HEK293 (cell line): Measurements from ENCODE around the gene PIGQ.

Experiments used
- CTCF ChIA-PET: fragments of 350-600 bp; formaldehyde crosslinking; extraction: SDS; loops from one replicate; lab custom pipeline; 2021; ENCODE audit warnings: antibody characterized with exemption; lab: Yijun Ruan, JAX
- POLR2A ChIA-PET: fragments of 300-600 bp; formaldehyde crosslinking; extraction: SDS; loops from one replicate; lab custom pipeline; 2020; ENCODE audit warnings: antibody characterized with exemption, inconsistent platforms; lab: Yijun Ruan, JAX
- H3K27ac ChIP-seq: fragments of 200-500 bp; sonication (Bioruptor generic); 2 replicates; pipeline ENCODE4 v1.5.1; 2014; ENCODE audit warnings: low read depth, low read length, control low read depth, inconsistent platforms; ENCODE audit errors: extremely low read depth
- H3K36me3 ChIP-seq, 2 experiments: fragments of 200-500 bp in 1 of 2; sonication (Bioruptor generic) in 1 of 2; 1 replicate in 1 of 2; 2 replicates in 1 of 2; pipeline ENCODE4 v1.5.1; 2014 to 2017; ENCODE audit warnings: inconsistent platforms in 2 of 2, low read length in 2 of 2; ENCODE audit not compliant: control insufficient read depth in 2 of 2, insufficient read depth in 1 of 2
- H3K4me1 ChIP-seq: fragments of 200-500 bp; sonication (Bioruptor generic); 2 replicates; pipeline ENCODE4 v1.5.1; 2014; ENCODE audit warnings: mild to moderate bottlenecking, low read length, inconsistent platforms; ENCODE audit not compliant: control insufficient read depth, insufficient read depth
- H3K4me3 ChIP-seq: 2 replicates; pipeline ENCODE4 v1.5.1; 2011; ENCODE audit warnings: low read depth, mild to moderate bottlenecking, control low read depth, low read length, moderate library complexity
- H3K9me3 ChIP-seq: fragments of 200-500 bp; sonication (Bioruptor generic); 2 replicates; pipeline ENCODE4 v1.5.1; 2014; ENCODE audit warnings: low read depth, low read length, inconsistent platforms; ENCODE audit not compliant: control insufficient read depth, insufficient read depth
- BCL11A ChIP-seq: fragments of 450-650 bp; formaldehyde crosslinking; IDR thresholded peaks from 2 replicates; pipeline ENCODE4 v1.5.1; 2016; ENCODE audit warnings: low read depth, missing biosample characterization, missing genetic modification characterization
- CTCF ChIP-seq: fragments of 450-650 bp; formaldehyde crosslinking; IDR thresholded peaks from 2 replicates; pipeline ENCODE4 v1.5.1; 2016; ENCODE audit warnings: missing biosample characterization, missing genetic modification characterization
- EGR2 ChIP-seq: fragments of 450-650 bp; formaldehyde crosslinking; IDR thresholded peaks from 2 replicates; pipeline ENCODE4 v1.5.1; 2016; ENCODE audit warnings: low read depth, missing biosample characterization, missing genetic modification characterization
- GLIS2 ChIP-seq: fragments of 450-650 bp; formaldehyde crosslinking; IDR thresholded peaks from 2 replicates; pipeline ENCODE4 v1.5.1; 2016; ENCODE audit warnings: missing biosample characterization, missing genetic modification characterization
- HIC1 ChIP-seq: fragments of 450-650 bp; formaldehyde crosslinking; IDR thresholded peaks from 2 replicates; pipeline ENCODE4 v1.5.1; 2016; ENCODE audit warnings: missing biosample characterization, missing genetic modification characterization
- KLF1 ChIP-seq: fragments of 450-650 bp; formaldehyde crosslinking; IDR thresholded peaks from 2 replicates; pipeline ENCODE4 v1.5.1; 2016; ENCODE audit warnings: missing biosample characterization, missing genetic modification characterization
- MYNN ChIP-seq: fragments of 450-650 bp; formaldehyde crosslinking; IDR thresholded peaks from 2 replicates; pipeline ENCODE4 v1.5.1; 2016; ENCODE audit warnings: missing biosample characterization, missing genetic modification characterization, borderline replicate concordance
- MZF1 ChIP-seq: fragments of 450-650 bp; formaldehyde crosslinking; IDR thresholded peaks from 2 replicates; pipeline ENCODE4 v1.5.1; 2017; ENCODE audit warnings: missing biosample characterization, missing genetic modification characterization, borderline replicate concordance
- PRDM4 ChIP-seq: fragments of 450-650 bp; formaldehyde crosslinking; IDR thresholded peaks from 2 replicates; pipeline ENCODE4 v1.5.1; 2017; ENCODE audit warnings: missing biosample characterization, missing genetic modification characterization
- SCRT2 ChIP-seq: fragments of 450-650 bp; formaldehyde crosslinking; IDR thresholded peaks from 2 replicates; pipeline ENCODE4 v1.5.1; 2016; ENCODE audit warnings: missing biosample characterization, missing genetic modification characterization
- YY2 ChIP-seq: fragments of 450-650 bp; formaldehyde crosslinking; IDR thresholded peaks from 2 replicates; pipeline ENCODE4 v1.5.1; 2016; ENCODE audit warnings: missing biosample characterization, missing genetic modification characterization
- ZBTB6 ChIP-seq: fragments of 450-650 bp; formaldehyde crosslinking; IDR thresholded peaks from 2 replicates; pipeline ENCODE4 v1.5.1; 2017; ENCODE audit warnings: missing biosample characterization, missing genetic modification characterization
- ZBTB8A ChIP-seq: fragments of 450-650 bp; formaldehyde crosslinking; IDR thresholded peaks from 2 replicates; pipeline ENCODE4 v1.5.1; 2016; ENCODE audit warnings: missing biosample characterization, missing genetic modification characterization
- ZFHX2 ChIP-seq: fragments of 450-650 bp; formaldehyde crosslinking; conservative IDR thresholded peaks from 2 replicates; pipeline ENCODE4 v1.5.1; 2016; ENCODE audit warnings: missing biosample characterization, missing genetic modification characterization
- ZNF138 ChIP-seq: fragments of 450-650 bp; formaldehyde crosslinking; IDR thresholded peaks from 2 replicates; pipeline ENCODE4 v1.5.1; 2016; ENCODE audit warnings: missing biosample characterization, missing genetic modification characterization, borderline replicate concordance
- ZNF174 ChIP-seq: fragments of 450-650 bp; formaldehyde crosslinking; IDR thresholded peaks from 2 replicates; pipeline ENCODE4 v1.5.0; 2017; ENCODE audit warnings: missing biosample characterization, mild to moderate bottlenecking, missing genetic modification characterization
- ZNF2 ChIP-seq: fragments of 450-650 bp; formaldehyde crosslinking; IDR thresholded peaks from 2 replicates; pipeline ENCODE4 v1.5.1; 2016; ENCODE audit warnings: missing biosample characterization, missing genetic modification characterization
- ZNF292 ChIP-seq: fragments of 450-650 bp; formaldehyde crosslinking; IDR thresholded peaks from 2 replicates; pipeline ENCODE4 v1.5.1; 2016; ENCODE audit warnings: low read depth, missing biosample characterization, missing genetic modification characterization, borderline replicate concordance
- ZNF350 ChIP-seq: fragments of 450-650 bp; formaldehyde crosslinking; IDR thresholded peaks from 2 replicates; pipeline ENCODE4 v1.5.0; 2017; ENCODE audit warnings: missing biosample characterization, mild to moderate bottlenecking, missing genetic modification characterization
- ZNF514 ChIP-seq: fragments of 450-650 bp; formaldehyde crosslinking; IDR thresholded peaks from 2 replicates; pipeline ENCODE4 v1.5.1; 2016; ENCODE audit warnings: missing biosample characterization, missing genetic modification characterization
- ZNF548 ChIP-seq: fragments of 450-650 bp; formaldehyde crosslinking; IDR thresholded peaks from 2 replicates; pipeline ENCODE4 v1.5.1; 2016; ENCODE audit warnings: missing biosample characterization, missing genetic modification characterization
- ZNF596 ChIP-seq: fragments of 450-650 bp; IDR thresholded peaks from 2 replicates; pipeline ENCODE4 v1.5.0; 2018; ENCODE audit warnings: missing biosample characterization, mild to moderate bottlenecking, missing genetic modification characterization, moderate library complexity
- ZNF600 ChIP-seq: fragments of 450-650 bp; formaldehyde crosslinking; IDR thresholded peaks from 2 replicates; pipeline ENCODE4 v1.5.1; 2016; ENCODE audit warnings: missing biosample characterization, missing genetic modification characterization
- ZNF621 ChIP-seq: fragments of 450-650 bp; formaldehyde crosslinking; IDR thresholded peaks from 2 replicates; pipeline ENCODE4 v1.5.1; 2017; ENCODE audit warnings: missing biosample characterization, missing genetic modification characterization
- ZNF692 ChIP-seq: fragments of 450-650 bp; formaldehyde crosslinking; IDR thresholded peaks from 2 replicates; pipeline ENCODE4 v1.5.1; 2016; ENCODE audit warnings: missing biosample characterization, missing genetic modification characterization
- ZNF707 ChIP-seq: fragments of 450-650 bp; formaldehyde crosslinking; IDR thresholded peaks from 2 replicates; pipeline ENCODE4 v1.5.1; 2016; ENCODE audit warnings: missing biosample characterization, missing genetic modification characterization
- ZSCAN23 ChIP-seq: fragments of 450-650 bp; formaldehyde crosslinking; IDR thresholded peaks from 2 replicates; pipeline ENCODE4 v1.5.1; 2016; ENCODE audit warnings: missing biosample characterization, missing genetic modification characterization
- ZXDB ChIP-seq: fragments of 450-650 bp; formaldehyde crosslinking; IDR thresholded peaks from 2 replicates; pipeline ENCODE4 v1.5.1; 2016; ENCODE audit warnings: missing biosample characterization, missing genetic modification characterization

Gene PIGQ

GRCh38 chr16:629833-630248 lies 60.1 kb downstream of the PIGQ start:
- CTCF ChIA-PET: no interaction called here
- H3K9me3 ChIP-seq: no peaks in the 10 kb centered on the region
- TF ChIP-seq ZNF514 (tag by site-specific recombination) (no peak), ZNF707 (tag by site-specific recombination) (no peak), GLIS2 (0 out of 2 replicates have a peak, but pooled peaks have one; percentile 27), SCRT2 (no peak), ZNF350 (tag by site-specific recombination) (no peak), ZBTB8A (tag by site-specific recombination) (0 out of 2 replicates have a peak, but pooled peaks have one; percentile 31), CTCF (tag by site-specific recombination) (no peak), HIC1 (tag by site-specific recombination) (no peak; the same call in 1 of the 2 replicates), ZNF692 (no peak), ZNF174 (no peak), KLF1 (tag by site-specific recombination) (0 out of 2 replicates have a peak, but pooled peaks have one; percentile 11), MZF1 (no peak), ZNF138 (no peak), PRDM4 (tag by site-specific recombination) (no peak), MYNN (no peak), BCL11A (tag by site-specific recombination) (0 out of 2 replicates have a peak, but pooled peaks have one; percentile 8)
- POLR2A ChIA-PET: interaction anchor here (0.6 kb wide), 1 partner anchor 109 kb away, joined by 4 read pairs; no protein-coding TSS in a partner anchor
- no peak overlapping the region for H3K4me3 ChIP-seq
- H3K36me3 ChIP-seq: peaks cover 0 to 20% of the 10 kb centered on the region in 2 experiments; a peak in 1 of 3 replicates
- H3K27ac ChIP-seq: peak overlapping the region; percentile 24; the same call in 1 of the 2 replicates
- peaks cover 2% of the 10 kb centered on the region; the same call in 1 of the 2 replicates for H3K4me1 ChIP-seq

- H3K36me3 ChIP-seq: peaks cover 0 to 20% of the 10 kb centered on the region in 2 experiments; a peak in 1 of 3 replicates
- ChIA-PET CTCF (no interaction called here), POLR2A (interaction anchor here (0.6 kb wide), 1 partner anchor 108 kb away, joined by 4 read pairs; no protein-coding TSS in a partner anchor)
- peaks cover 2% of the 10 kb centered on the region; the same call in 1 of the 2 replicates for H3K4me1 ChIP-seq
- no peaks in the 10 kb centered on the region for H3K9me3 ChIP-seq
- H3K4me3 ChIP-seq: no peak overlapping the region
- peak overlapping the region; percentile 24; the same call in 1 of the 2 replicates for H3K27ac ChIP-seq
- peak; percentile 34; the same call in 1 of the 2 replicates for TF ChIP-seq ZBTB6
- no peak for TF ChIP-seq ZSCAN23
- TF ChIP-seq ZNF621: no peak
- TF ChIP-seq EGR2 (tag by site-specific recombination): peak; percentile 79
- TF ChIP-seq ZXDB (tag by site-specific recombination): no peak
- peak; percentile 7; the same call in 1 of the 2 replicates for TF ChIP-seq GLIS2
- TF ChIP-seq ZNF2 (tag by site-specific recombination): no peak
- TF ChIP-seq ZNF548 (tag by site-specific recombination): no peak
- TF ChIP-seq YY2 (tag by site-specific recombination): no peak
- TF ChIP-seq ZNF600 (tag by site-specific recombination): peak; percentile 56
- TF ChIP-seq ZFHX2 (tag by site-specific recombination): peak; percentile 82
- TF ChIP-seq ZNF596: no peak
- no peak for TF ChIP-seq ZNF292
Observed at GRCh38 chr16:630249-630814, 60.6 kb downstream of the PIGQ start.
